Heart right ventricle (tissue), 16 donors: ENCODE results near the gene DEFB110. TPM values are rescaled to one million over a fixed set of nuclear protein-coding genes. Genes with fewer than 3 reads are reported as not detected.

Source experiments
- ATAC-seq, 8 donors: fragments of 200-7000 bp; cut with Tn5 transposase; one replicate each; pipeline ENCODE4 v1.9.1; 2020; ENCODE audit warnings: mild to moderate bottlenecking in 8 of 8, moderate library complexity in 8 of 8, moderate number of reproducible peaks in 1 of 8
- DNase-seq, 2 donors: peaks; one replicate each; pipeline ENCODE4 v3.0.0-alpha.2; 2020
- H3K27ac ChIP-seq, 10 donors: fragments of 200-600 bp; sonication (generic) in 2 of 10; one replicate each; pipeline versions ENCODE4 v1.5.0 to v1.8.0; 2020 to 2022; ENCODE audit warnings: mild to moderate bottlenecking in 3 of 10
- H3K27me3 ChIP-seq, 7 donors: fragments of 200-600 bp; one replicate each; pipeline ENCODE4 v1.8.0; 2021 to 2022; ENCODE audit warnings: mild to moderate bottlenecking in 2 of 7
- H3K36me3 ChIP-seq, 9 donors: fragments of 200-600 bp; sonication (generic) in 1 of 9; one replicate each; pipeline versions ENCODE4 v1.5.0 to v1.8.0; 2020 to 2022; ENCODE audit warnings: mild to moderate bottlenecking in 2 of 9
- H3K4me1 ChIP-seq, 9 donors: fragments of 200-600 bp; sonication (generic) in 1 of 9; one replicate each; pipeline versions ENCODE4 v1.5.0 to v1.8.0; 2020 to 2022; ENCODE audit warnings: mild to moderate bottlenecking in 4 of 9
- H3K4me3 ChIP-seq, 10 donors: fragments of 200-600 bp; sonication (generic) in 2 of 10; one replicate each; pipeline versions ENCODE4 v1.5.0 to v1.8.0; 2020 to 2022; ENCODE audit warnings: mild to moderate bottlenecking in 7 of 10, moderate library complexity in 2 of 10
- H3K9me3 ChIP-seq, 11 donors: fragments of 200-600 bp in 10 of 11; sonication (generic) in 2 of 11; one replicate each; pipeline versions ENCODE4 v1.5.0 to v1.8.0; 2013 to 2022; ENCODE audit warnings: mild to moderate bottlenecking in 2 of 11, control low read depth in 1 of 11, moderate library complexity in 1 of 11
- CTCF ChIP-seq, 9 donors: fragments of 200-600 bp; sonication (generic) in 2 of 9; IDR thresholded peaks; one replicate each; pipeline versions ENCODE4 v1.5.0 to v1.8.0; 2021 to 2022; ENCODE audit warnings: antibody characterized with exemption in 9 of 9, mild to moderate bottlenecking in 5 of 9, moderate library complexity in 1 of 9
- WGBS, 2 donors: extraction: QIAGEN DNeasy Blood & Tissue Kit; methylation state at CpG; one replicate each; pipeline ENCODE4 v1.1.7; 2013; ENCODE audit warnings: inconsistent platforms in 1 of 2; 5-methylcytosine and 5-hydroxymethylcytosine counted together
- intact Hi-C, 10 donors: fragments of 100-400 bp; cut with DNase I; formaldehyde crosslinking; loops; one replicate each; pipeline versions ENCODE4 v1.11.1 to v1.14.2; 2022
- polyA plus RNA-seq, 2 donors: library from polyadenylated mRNA; stranded (reverse); fragments of 200-250 nt; gene quantifications; one replicate each; pipeline ENCODE4 v1.2.3, GENCODE V29; 2013
- total RNA-seq, 10 donors: library from RNA; stranded (reverse); fragmentation: NEBNext Ultra II Directional in 3 of 10; extraction: Animal tissue kit (Norgen Biotek cat#: 25700) in 3 of 10; gene quantifications; one replicate each; pipeline versions ENCODE4 v1.2.1 to v1.2.4, GENCODE V29; 2021 to 2023
- donor health status: Arrhythmogenic right ventricular cardiomyopathy.
- donor health status: ischemic (EF 13 %, LVEDD 7.1; RV severe dilation, severe dysfunction).
- donor health status: healthy with polysubstance abuse.
- donor health status: DM: no; HTN: yes; CAD: no.
- donor health status: DM: no; HTN: no; CAD: no.
- donor health status: ischemic (EF 25% LVEDD 6.9; RV normal size, moderate dysfunction).
- donor health status: ischemic (EF 25% LVEDD 5.7; RV mildly dilated, moderate dysfunction).
- donor health status: healthy.
- donor health status: DM: yes; HTN: yes; CAD: no.
- donor health status: Ischemic cardiomyopathy.
- donor health status: ischemic (EF 35%, LVEDD 5.7; RV mildly dilated, moderate dysfunction).
- donor health status: nonischemic (EF 11% LVEDD 7.7; RV severe dilation, severe dysfunction).
- donor health status: DM: yes; HTN: yes; CAD: no.
- donor health status: PGD.
- donor health status: ischemic (EF 29% LVEDD 5.4; RV normal size, mild dysfunction).
- donor health status: nonischemic (EF 23%, LVEDD 6.1; RV moderate dilation, normal function).

DEFB110 gene
- total and polyA plus RNA-seq, 12 donors = not detected

DNA sequence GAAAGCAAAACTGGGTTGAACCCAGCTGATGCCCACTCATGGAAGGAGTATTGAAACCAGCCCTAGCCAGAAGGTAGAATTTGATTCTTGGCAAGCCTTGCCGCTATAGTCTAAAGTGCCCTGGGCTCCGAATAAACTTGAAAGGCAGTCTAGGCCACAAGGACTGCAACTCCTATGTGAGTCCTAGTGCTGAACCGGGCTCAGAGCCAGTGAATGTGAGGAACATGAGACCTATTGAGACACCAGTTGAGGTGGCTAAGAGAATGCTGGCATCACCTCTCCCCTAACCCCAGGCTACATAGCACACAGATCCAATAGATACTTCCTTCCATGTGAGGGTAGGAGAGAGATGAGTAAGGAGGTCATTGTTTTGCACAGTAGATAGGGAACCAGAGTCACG lies 3.5 kb upstream of the DEFB110 start:
- no peak for DNase-seq
- H3K27me3 ChIP-seq = no peaks in the 10 kb centered on the region
- no peak for ATAC-seq
- peaks cover 0 to 2% (median 0%) of the 10 kb centered on the region in 11 donors for H3K9me3 ChIP-seq
- no peak for TF ChIP-seq CTCF (IDR thresholded peaks at IDR 0.05)
- WGBS, 2 donors = 80 to 85% methylated on average over 4 of the region's 4 CpGs
- H3K36me3 ChIP-seq = no peaks in the 10 kb centered on the region
- H3K4me1 ChIP-seq = no peaks in the 10 kb centered on the region
- H3K27ac ChIP-seq = no peak overlapping the region
- intact Hi-C loops = no loop called here
- no peak overlapping the region for H3K4me3 ChIP-seq

GRCh38 chr6:50007819-50008218 lies 14.0 kb downstream of the DEFB110 start:
- DNase-seq (no peak), ATAC-seq (no peak)
- no peaks in the 10 kb centered on the region for H3K36me3 ChIP-seq
- no peaks in the 10 kb centered on the region for H3K27me3 ChIP-seq
- 75 to 81% methylated on average over 3 of the region's 3 CpGs for WGBS, 2 donors
- TF ChIP-seq CTCF (IDR thresholded peaks at IDR 0.05) = no peak
- H3K4me3 ChIP-seq = no peak overlapping the region
- H3K9me3 ChIP-seq = no peaks in the 10 kb centered on the region
- intact Hi-C loops = no loop called here
- H3K27ac ChIP-seq = no peak overlapping the region
- H3K4me1 ChIP-seq = no peaks in the 10 kb centered on the region

DNA sequence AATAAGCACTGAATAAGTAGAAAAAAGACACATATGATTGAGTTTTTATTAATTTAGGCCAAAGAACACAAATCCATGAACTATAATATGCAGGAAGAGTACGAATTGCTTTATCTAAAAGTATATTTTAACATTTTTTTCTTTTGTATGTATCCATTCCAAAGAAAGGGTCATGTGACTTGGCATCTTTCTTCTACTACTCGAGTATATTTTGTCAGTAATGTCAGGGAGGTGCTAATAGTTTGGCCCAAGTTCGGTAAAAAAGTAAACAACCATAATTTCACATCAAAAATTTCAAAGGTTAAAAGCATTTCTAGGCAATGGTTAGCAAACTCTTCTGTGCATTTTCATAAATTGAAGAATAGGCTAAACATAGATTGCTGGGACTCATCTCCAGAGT lies 18.7 kb downstream of the DEFB110 start:
- no peak overlapping the region for H3K27ac ChIP-seq
- H3K36me3 ChIP-seq = no peaks in the 10 kb centered on the region
- TF ChIP-seq CTCF (IDR thresholded peaks at IDR 0.05) = no peak
- intact Hi-C loops = no loop called here
- DNase-seq = no peak
- ATAC-seq = no peak
- no peaks in the 10 kb centered on the region for H3K4me1 ChIP-seq
- H3K9me3 ChIP-seq = no peaks in the 10 kb centered on the region
- 62 to 74% methylated on average over 3 of the region's 3 CpGs for WGBS, 2 donors
- no peaks in the 10 kb centered on the region for H3K27me3 ChIP-seq
- no peak overlapping the region for H3K4me3 ChIP-seq

DNA sequence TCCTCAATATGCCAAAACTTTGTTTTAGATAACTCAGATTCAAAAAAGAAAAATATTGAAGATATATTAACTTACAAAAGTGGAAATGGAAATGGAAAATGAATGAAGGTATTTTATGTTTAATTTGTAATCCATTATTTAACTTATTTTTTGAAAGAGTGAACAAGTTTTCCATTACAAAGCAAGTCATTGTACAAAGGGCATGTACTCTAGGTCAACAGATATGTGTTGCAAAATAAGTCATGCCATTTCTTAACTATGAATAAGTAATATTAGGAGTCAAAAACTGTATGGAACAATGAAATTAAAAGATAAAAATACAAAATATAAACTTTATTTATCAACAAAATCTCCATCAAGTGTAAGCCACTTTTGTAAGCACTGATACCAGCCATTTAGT lies 26.5 kb downstream of the DEFB110 start:
- intact Hi-C loops = no loop called here
- ATAC-seq (no peak), DNase-seq (no peak)
- H3K27ac ChIP-seq = no peak overlapping the region
- no peak overlapping the region for H3K4me3 ChIP-seq
- H3K36me3 ChIP-seq = no peaks in the 10 kb centered on the region
- H3K27me3 ChIP-seq = no peaks in the 10 kb centered on the region
- H3K4me1 ChIP-seq = no peaks in the 10 kb centered on the region
- peaks cover 0 to 6% (median 0%) of the 10 kb centered on the region in 11 donors for H3K9me3 ChIP-seq
- TF ChIP-seq CTCF (IDR thresholded peaks at IDR 0.05) = no peak

DNA sequence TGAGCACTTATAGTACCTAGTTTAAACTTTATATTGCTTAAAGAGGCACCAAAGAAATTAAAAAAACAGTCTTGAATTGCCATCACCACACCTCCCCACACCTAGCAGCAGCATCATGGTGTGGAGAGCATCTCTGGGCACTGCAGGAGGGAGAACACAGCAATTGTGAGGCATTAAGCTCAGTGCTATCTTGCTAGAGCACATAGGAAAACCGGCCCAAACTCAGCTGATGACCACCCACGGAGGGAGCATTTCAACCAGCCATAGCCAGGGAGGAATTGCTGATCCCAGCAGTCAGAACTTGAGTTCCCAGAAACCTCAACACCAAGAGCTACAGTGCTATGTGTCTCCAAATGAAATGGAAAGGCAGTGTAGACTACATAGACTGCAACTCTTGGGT lies 32.9 kb downstream of the DEFB110 start:
- no peak overlapping the region for H3K27ac ChIP-seq
- H3K9me3 ChIP-seq = no peaks in the 10 kb centered on the region
- no peaks in the 10 kb centered on the region for H3K36me3 ChIP-seq
- H3K4me3 ChIP-seq = no peak overlapping the region
- no peak for TF ChIP-seq CTCF (IDR thresholded peaks at IDR 0.05)
- no peaks in the 10 kb centered on the region for H3K27me3 ChIP-seq
- DNase-seq (no peak), ATAC-seq (no peak)
- intact Hi-C loops = no loop called here
- WGBS, 2 donors = 63 to 67% methylated on average over 2 of the region's 2 CpGs
- no peaks in the 10 kb centered on the region for H3K4me1 ChIP-seq
